Stimulated activated CD4-positive, alpha-beta T cell treated with anti-CD3 and anti-CD28 coated beads, Interleukin-4, amount 100 ng/mL, for 24 hours (primary cell): Measurements from ENCODE around the gene PSMD1.
"Not testable (repeated sequence)": the region's sequence is repeated elsewhere in the genome, so short reads cannot be mapped to it uniquely, and the experiment has no call there.

Experiments
- DNase-seq: peaks from one replicate; pipeline ENCODE4 v3.0.0-alpha.2; 2020

PSMD1 gene

DNA sequence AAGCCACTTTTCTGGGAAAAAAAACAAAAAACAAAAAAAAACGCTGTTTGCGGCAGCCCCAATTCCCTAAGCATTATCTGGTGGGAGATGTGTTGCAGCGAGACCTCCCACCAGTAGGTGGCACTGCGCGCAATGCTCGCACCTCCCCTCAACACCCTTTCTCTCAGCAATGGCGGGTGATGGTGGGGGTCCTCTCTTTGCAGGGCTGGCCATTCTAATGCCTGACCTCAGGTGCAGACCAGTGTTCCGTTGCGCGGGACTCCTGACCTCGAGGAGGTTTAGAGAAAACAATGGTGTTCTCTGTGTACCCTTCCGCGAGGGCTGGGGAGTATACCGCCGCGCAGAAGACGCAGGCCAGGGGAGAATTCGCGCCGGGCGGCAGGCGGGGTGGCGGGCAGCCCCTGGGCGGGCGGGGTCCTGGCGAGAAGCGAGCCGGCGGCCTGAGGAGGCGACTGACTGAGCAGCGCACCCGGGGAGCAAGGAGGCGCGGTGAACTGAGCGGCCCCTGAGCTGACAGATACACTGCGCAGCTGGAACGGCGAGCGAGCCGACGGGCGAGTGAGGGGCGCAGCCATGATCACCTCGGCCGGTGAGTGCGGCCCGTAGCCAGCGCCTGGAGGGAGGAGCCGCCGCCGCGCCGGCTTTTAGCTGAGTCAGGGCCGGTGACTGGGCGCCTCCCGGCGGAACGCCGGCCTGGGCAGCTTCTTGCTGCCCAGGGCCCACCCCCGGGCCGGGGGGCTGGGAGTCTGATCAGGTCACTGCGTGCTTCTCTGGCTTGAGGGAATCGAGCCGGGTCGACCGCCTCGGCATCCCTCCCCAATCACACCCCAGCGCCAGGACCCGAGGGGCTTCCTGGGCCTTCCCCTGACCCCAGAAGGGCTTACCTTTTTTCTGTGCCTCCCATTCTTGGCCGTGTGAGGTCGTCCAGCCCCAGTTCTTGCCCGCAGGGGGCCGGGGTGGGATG lies at the start of gene PSMD1:
TSS of gene PSMD1 (plus strand) at position 415 of the 964 bp plus-strand sequence. CDS start at position 574, 159 bp downstream.
- peak; percentile 95 for DNase-seq

GRCh38 chr2:231007286-231008098 lies 49.2 kb upstream of the PSMD1 start:
- no peak for DNase-seq

DNA sequence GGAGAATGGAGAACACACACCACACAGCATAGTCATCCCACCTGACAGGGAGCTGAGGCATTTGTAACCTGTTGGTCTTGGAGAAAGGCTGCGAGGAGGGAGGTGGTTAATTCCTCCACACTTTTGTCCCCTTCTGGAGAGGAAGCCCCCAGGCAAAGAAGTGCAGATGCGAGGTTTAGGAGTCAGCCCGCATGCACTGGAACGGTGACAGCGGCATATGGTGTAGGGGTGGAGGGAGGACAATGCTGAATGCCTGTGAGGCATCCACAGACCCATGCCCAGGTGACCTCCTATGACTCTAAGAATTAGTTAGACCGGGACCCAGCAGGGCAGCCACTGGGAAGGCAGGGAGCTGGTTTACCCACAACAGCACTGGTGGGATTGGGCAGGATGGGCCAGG lies 48.5 kb upstream of the PSMD1 start:
- DNase-seq = no peak

GRCh38 chr2:231009236-231009919 lies 47.3 kb upstream of the PSMD1 start:
- no peak for DNase-seq

GRCh38 chr2:231010201-231010730 lies 46.4 kb upstream of the PSMD1 start:
- DNase-seq = no peak

DNA sequence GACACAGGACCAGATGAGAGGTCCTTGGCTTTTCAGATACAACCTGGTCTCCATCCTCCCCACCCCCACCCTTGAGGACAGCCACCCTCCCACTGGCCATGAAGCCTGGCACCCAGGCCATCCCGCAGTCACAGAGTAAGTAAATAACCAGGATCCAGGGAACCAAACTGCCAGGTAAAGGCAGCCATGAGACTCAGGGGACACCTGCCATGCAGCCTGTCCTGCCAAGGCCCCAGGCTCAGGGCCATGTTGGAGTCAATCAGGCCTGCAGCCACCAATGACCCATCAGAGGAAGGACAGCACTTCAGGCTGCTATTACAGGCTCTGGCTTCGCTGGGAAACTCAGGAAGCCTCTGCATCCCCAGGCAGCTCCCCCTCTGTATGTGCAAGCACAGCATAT lies 45.1 kb upstream of the PSMD1 start:
- no peak for DNase-seq

- no peak for DNase-seq
Measured at GRCh38 chr2:231012463-231012862, 44.2 kb upstream of the PSMD1 start.

DNA sequence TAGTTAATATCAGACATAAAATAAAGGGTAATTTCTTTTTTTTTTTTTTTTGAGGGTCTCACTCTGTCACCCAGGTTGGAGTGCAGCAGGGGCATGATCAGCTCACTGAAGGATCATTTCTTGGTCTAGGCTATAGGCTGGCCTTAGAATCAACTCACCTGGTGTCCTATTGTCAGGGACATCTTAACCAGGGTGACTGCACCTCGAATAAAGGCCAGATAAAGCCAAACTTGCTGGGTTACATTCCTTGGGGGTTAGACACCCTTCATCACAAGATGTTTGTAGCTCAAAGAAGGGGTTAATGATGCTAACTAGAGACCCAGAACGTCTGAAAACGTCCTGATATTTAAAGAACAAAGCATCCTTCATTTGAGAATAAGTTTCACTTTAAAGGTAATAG lies 42.8 kb upstream of the PSMD1 start:
- DNase-seq = no peak

- no peak for DNase-seq
Measured at GRCh38 chr2:231015478-231015877, 41.2 kb upstream of the PSMD1 start.

DNA sequence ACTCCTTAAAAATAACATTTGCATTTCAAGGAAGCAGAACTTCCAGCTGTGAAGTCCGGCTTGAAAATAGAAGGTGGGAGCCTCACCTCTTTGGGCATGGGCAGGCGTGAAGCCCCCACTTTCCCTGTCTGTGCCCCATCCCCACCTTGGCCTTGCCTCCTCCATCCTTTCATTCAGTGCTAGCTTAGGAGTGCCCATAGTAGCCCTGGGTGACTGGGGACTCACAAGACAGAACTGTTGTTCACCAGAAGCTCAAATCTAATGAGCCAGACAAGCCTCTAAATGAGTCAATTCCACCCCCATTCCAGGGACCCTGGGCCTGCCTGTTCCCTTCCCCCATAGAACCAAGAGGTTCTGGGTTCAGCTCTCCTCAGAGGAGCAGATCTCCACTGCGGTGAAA lies 40.7 kb upstream of the PSMD1 start:
- DNase-seq = no peak

- DNase-seq = no peak
Measured at GRCh38 chr2:231016566-231017230, 40.0 kb upstream of the PSMD1 start.

DNA sequence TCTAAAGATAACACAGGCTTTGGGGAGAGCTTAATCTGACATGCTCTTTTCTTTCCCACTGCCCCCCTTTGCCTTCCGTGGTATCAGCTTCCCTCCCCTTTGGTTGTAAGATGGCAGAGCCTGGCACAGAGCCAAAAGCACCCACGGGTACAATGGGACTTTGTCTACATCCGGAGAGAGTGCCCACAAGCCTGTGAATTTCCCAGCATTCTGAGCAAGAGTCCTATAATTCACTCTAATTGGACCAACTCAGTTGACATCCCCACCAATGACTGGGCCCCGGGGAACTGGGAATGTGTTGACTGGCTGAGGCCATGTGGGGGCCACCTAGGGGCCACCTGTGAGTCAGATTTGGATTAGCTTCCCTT lies 39.5 kb upstream of the PSMD1 start:
- no peak for DNase-seq

DNA sequence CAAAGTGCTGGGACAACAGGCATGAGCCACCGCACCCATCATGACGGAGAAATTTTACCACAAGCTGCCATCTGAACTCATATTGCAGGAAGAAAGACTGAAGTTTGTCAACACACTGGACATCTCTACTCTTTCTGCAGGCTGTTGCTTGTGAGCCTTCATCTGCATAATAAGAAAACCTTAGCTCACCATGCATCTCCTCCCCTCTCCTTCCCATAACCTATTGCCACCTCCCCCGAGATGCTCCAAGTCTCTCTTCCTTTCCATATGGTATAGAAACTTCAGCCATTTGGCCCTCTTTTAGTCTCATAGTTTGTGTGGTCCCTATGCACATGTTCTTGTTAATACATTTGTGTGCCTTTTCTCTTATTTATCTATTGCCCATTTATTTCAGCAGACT lies 38.5 kb upstream of the PSMD1 start:
- DNase-seq = no peak

DNA sequence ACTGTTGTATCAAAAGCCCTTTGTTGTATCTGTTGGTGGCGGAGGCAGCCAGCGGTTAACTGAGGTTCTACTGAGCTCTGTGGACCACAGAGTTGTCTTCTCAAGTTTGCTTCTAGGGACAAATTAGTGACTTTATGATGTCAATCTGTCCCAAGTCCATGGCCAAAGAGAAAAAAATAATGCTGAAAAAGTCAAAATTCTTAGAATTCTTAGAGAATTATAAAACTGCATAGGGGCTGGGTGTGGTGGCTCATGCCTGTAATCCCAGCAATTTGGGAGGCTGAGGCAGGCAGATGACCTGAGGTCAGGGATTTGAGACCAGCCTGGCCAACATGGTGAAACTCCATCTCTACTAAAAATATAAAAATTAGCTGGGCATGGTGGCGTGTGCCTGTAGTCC lies 31.6 kb upstream of the PSMD1 start:
- not testable (repeated sequence) for DNase-seq

DNA sequence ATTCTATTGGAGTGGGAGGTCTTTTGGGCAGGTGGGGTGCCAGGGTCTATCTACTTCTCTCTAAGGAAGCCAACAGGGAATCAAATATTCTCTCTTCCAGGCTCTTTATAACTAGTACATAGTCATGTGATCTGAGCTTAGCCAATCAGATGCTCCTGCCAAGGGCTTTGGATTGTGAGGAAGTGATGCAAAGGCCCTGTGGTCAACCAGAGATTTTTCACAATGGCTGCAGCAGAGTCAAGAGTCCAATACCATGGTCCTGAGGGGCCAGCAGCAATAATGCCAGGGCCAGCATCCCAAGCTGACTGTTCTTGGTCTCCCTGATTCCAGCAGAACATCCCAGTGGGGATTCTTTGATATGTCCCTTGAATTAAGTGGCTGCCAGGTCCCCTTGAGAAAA lies 27.8 kb upstream of the PSMD1 start:
- DNase-seq = no peak

DNA sequence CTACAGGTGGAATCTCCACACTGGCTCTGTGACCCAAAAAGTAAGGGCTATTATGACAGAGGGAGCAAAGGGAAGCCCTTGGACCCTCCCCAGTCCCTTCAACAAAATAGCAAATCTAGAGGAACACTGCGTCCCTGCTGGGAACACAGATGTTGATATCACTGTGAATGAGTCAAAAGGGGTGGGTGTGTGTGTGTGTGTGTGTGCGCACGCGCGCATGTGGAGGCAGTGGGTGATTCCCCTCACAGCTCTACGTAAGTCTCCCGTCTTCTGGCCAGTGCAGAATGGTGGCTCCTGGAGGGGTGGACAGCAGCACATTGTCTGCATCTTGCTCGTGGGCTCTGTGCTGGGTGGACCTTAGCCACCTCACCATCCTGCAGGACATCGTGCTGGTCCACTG lies 27.1 kb upstream of the PSMD1 start:
- no peak for DNase-seq

DNA sequence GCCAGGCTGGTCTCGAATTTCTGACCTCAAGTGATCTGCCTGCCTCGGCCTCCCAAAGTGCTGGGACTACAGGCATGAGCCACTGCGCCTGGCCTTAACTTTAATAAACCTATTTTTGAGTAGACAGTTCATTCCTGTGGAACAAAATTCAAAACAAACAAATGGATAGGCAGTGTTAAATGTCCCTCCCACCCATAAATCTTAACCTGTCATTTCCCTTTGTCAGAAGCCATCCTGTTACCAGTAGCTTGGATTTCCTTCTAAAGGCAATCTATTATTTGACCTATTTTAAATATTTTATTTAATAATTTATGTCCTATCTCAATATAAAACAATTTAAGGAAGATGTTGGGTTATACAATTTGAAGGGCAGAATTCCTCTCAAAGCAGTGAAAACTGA lies 25.9 kb upstream of the PSMD1 start:
- no peak for DNase-seq

DNA sequence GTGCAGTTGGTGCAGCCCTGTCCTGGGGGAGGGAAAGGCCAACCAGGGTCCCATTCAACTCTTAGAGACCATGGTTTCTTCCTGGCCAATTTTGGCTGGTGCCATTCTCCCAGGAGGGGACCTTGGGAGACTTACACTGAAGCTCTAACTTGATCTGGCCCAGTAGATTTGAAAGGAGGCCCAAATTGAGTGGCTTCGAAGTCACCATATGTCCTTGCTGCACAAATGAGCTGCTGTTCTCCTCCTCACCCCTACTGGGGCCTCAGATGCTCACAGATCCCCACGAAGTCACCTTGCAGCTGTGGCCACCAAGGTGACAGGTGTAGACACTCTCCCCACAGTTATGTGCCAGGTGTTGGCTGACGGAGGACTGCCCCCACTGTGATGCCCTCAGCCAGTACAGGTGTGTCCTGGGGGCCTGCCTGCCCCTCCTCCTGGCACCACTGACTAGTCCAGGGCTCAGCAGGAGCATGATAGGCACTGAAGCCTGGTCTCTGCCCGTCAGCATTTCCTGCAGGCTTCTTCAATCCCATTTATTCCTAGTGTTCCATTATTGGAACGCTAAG lies 24.0 kb upstream of the PSMD1 start:
- DNase-seq = no peak

- no peak for DNase-seq
Measured at GRCh38 chr2:231033147-231034132, 23.2 kb upstream of the PSMD1 start.

DNA sequence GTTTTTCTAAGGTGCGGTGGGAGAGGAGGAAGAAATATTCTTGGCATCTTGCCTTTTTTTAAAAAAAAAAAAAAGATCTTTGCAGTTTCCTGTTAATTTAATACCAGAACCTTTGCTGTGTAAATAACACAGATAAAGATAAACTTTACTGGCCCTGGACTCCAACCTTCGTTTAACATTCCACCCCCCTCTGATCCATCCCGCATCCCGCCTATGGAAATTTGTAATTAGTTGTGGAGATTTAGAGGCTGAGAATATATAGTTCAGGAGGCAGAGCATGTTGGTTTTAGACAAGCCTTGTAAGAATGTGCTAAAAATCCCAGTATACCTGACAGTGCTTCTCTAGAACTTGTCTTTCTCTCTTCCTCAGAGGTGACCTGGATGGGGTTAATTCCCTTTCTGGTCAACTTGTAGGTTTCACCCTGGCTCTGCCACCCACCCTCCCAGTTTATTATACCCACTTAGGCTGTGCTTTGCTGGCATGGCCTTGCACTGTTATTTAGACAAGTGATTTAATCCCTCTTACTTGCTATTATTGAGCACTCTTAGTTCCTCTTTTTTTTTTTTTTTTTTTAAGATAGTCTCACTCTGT lies 22.3 kb upstream of the PSMD1 start:
- no peak for DNase-seq

- DNase-seq = no peak
Measured at GRCh38 chr2:231036131-231036530, 20.5 kb upstream of the PSMD1 start.
